Immature natural killer cell (primary cell): Measurements from ENCODE around the gene TLE6. TPM values are rescaled to one million over a fixed set of nuclear protein-coding genes. Genes with fewer than 3 reads are reported as not detected.
A peak's percentile ranks its signal among the peaks of the same experiment; 100 is the strongest.
"Not testable (repeated sequence)": the region's sequence is repeated elsewhere in the genome, so short reads cannot be mapped to it uniquely, and the experiment has no call there.

Experiments used
- DNase-seq, 3 donors: peaks; one replicate each; pipeline ENCODE4 v3.0.0; 2022; ENCODE audit warnings: mixed read lengths in 1 of 3
- H3K27ac Mint-ChIP-seq, 6 donors: one replicate each; pipeline ENCODE4 v1.8.0; 2020; ENCODE audit warnings: mixed read lengths in 6 of 6, mild to moderate bottlenecking in 5 of 6, inconsistent platforms in 4 of 6, moderate library complexity in 3 of 6
- H3K27me3 Mint-ChIP-seq, 3 donors: one replicate each; pipeline ENCODE4 v1.8.0; 2020 to 2021; ENCODE audit warnings: low read depth in 3 of 3, mild to moderate bottlenecking in 3 of 3, mixed read lengths in 3 of 3, moderate library complexity in 3 of 3, inconsistent platforms in 1 of 3
- H3K36me3 Mint-ChIP-seq, 3 donors: one replicate each; pipeline ENCODE4 v1.8.0; 2020; ENCODE audit warnings: mixed read lengths in 3 of 3, inconsistent platforms in 2 of 3, mild to moderate bottlenecking in 2 of 3
- H3K4me1 Mint-ChIP-seq, 2 donors: one replicate each; pipeline ENCODE4 v1.8.0; 2020; ENCODE audit warnings: inconsistent platforms in 2 of 2, mild to moderate bottlenecking in 2 of 2, mixed read lengths in 2 of 2, moderate library complexity in 1 of 2
- H3K4me3 Mint-ChIP-seq, 5 donors: one replicate each; pipeline ENCODE4 v1.8.0; 2020; ENCODE audit warnings: mild to moderate bottlenecking in 5 of 5, mixed read lengths in 5 of 5, inconsistent platforms in 3 of 5, moderate library complexity in 3 of 5
- H3K9me3 Mint-ChIP-seq, 6 donors: one replicate each; pipeline ENCODE4 v1.8.0; 2020; ENCODE audit warnings: mild to moderate bottlenecking in 6 of 6, mixed read lengths in 6 of 6, inconsistent platforms in 4 of 6, moderate library complexity in 3 of 6
- polyA plus RNA-seq, 3 donors: library from polyadenylated mRNA; unstranded; fragments of 300-500 nt; fragmentation: Illumina TruSeq; gene quantifications; one replicate each; pipeline ENCODE4 v1.2.3, GENCODE V29; 2021

TLE6 gene
- polyA plus RNA-seq, 3 donors from 2014 or later: 0.34 to 2.3 (median 1.8) TPM

DNA sequence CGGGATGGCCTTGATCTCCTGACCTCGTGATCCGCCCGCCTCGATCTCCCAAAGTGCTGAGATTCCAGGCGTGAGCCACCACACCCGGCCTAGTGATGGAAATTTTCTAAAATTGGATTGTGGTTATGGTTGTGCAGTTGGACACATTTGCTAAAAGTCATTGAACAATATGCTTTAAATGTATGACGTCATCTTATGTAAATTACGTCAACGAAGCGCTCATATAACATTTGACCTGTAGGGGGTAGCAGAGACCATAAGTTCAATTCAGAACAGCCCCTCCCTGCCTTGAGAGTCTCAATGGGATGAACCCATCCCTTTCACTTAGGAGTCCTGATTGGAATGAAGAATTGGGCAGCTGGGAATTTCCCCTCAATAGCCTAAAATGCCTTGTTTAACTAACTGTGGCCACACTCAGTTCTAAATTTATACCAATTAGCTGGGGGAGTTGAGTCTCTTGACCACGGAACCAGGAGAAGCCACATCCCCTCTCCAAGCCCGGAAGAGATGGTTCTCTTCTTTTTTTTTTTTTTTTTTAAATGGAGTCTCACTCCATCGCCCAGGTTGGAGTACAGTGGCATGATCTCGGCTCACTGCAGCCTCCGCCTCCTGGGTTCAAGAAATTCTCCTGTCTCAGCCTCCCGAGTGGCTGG, 15.2 kb upstream of the TLE6 start:
- H3K36me3 Mint-ChIP-seq: peaks cover 0 to 4% (median 0%) of the 10 kb centered on the region in 3 donors
- peak overlapping the region in 4 of 6 donors; percentile 65 to 93 (median 78) for H3K27ac Mint-ChIP-seq
- DNase-seq: peak; percentile 71 to 81 (median 75)
- peaks cover 2 to 7% (median 2%) of the 10 kb centered on the region in 3 donors for H3K27me3 Mint-ChIP-seq
- no peaks in the 10 kb centered on the region for H3K9me3 Mint-ChIP-seq
- H3K4me3 Mint-ChIP-seq: no peak overlapping the region
- peaks cover 2 to 7% of the 10 kb centered on the region in 2 donors for H3K4me1 Mint-ChIP-seq

DNA sequence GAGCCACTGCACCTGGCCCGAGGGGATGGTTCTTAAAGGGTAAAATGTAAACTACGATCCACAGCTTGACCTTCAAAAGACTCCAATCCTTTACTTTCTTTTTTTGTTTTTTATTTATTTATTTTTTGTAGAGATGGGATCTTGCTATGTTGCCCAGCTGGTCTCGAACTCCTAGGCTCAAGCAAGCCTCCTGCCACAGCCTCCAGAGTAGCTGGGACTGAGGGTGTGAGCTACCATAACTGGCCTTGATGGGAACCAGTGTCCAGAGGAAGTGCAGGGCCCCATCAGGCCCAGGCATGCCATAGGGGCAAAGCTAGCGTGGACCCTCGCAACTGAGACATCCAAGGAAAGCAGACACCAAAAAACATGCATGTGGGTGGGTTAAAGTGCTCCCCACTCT, 14.2 kb upstream of the TLE6 start:
- H3K4me3 Mint-ChIP-seq: no peak overlapping the region
- H3K27ac Mint-ChIP-seq: no peak overlapping the region
- peaks cover 0 to 4% (median 0%) of the 10 kb centered on the region in 3 donors for H3K36me3 Mint-ChIP-seq
- no peaks in the 10 kb centered on the region for H3K9me3 Mint-ChIP-seq
- H3K4me1 Mint-ChIP-seq: peaks cover 2 to 7% of the 10 kb centered on the region in 2 donors
- no peak for DNase-seq
- H3K27me3 Mint-ChIP-seq: peaks cover 2 to 7% (median 2%) of the 10 kb centered on the region in 3 donors

DNA sequence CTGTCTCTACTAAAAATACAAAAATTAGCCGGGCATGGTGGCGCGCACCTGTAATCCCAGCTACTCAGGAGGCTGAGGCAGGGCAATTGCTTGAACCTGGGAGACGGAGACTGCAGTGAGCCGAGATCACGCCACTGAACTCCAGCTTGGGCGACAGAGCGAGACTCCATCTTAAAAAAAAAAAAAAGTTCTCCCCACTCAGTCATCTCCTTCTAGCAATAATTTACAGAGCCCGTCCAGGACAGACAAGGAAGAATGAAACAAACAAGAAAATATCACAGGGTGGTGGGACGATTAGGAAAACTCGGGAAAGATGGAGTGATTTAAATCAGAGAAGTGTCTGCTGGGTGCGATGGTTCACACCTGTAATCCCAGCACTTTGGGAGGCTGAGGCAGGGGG, 13.7 kb upstream of the TLE6 start:
- not testable (repeated sequence) for DNase-seq, H3K27me3 Mint-ChIP-seq, H3K4me1 Mint-ChIP-seq, H3K4me3 Mint-ChIP-seq, H3K36me3 Mint-ChIP-seq, H3K9me3 Mint-ChIP-seq
- peak overlapping the region in 1 of 6 donors; percentile 10 for H3K27ac Mint-ChIP-seq

DNA sequence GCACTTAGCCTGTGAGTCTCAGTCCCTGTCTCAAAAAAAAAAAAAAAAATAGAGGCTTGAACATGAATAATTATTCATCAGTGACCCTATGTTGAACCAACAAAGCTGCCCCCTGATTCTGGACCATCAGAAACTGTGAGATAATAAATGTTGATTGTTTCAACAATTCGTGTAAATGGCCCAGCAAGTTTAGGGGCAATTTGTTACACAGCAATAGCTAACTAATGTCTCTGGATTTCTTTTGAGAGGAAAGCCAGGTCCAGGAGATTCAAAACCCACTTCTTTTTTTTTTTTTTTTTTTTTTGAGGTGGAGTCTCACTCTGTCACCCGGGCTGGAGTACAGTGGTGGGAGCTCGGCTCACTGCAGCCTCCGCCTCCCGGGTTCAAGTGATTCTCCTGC, 12.5 kb upstream of the TLE6 start:
- peaks cover 2 to 7% of the 10 kb centered on the region in 2 donors for H3K4me1 Mint-ChIP-seq
- no peak for DNase-seq
- no peak overlapping the region for H3K4me3 Mint-ChIP-seq
- no peak overlapping the region for H3K27ac Mint-ChIP-seq
- peaks cover 0 to 4% (median 0%) of the 10 kb centered on the region in 3 donors for H3K36me3 Mint-ChIP-seq
- no peaks in the 10 kb centered on the region for H3K9me3 Mint-ChIP-seq
- peaks cover 2 to 7% (median 2%) of the 10 kb centered on the region in 3 donors for H3K27me3 Mint-ChIP-seq

DNA sequence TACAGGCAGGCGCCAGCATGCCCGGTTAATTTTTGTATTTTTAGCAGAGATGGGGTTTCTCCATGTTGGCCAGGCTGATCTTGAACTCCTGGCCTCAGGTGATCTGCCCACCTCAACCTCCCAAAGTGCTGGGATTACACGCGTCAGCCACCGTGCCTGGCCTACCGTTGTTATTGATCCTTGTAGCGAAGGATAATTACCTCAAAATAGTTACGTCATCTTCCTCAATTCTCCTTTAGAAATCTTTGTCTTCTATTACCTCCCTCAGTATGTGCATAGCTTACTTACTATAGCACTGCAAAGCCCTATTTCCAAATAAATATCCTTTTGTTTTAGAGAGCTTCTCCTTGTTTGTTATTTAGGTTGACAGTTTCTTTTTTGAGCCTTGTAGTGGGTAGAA, 9.4 kb upstream of the TLE6 start:
- DNase-seq: no peak
- peaks cover 0 to 2% (median 2%) of the 10 kb centered on the region in 3 donors for H3K27me3 Mint-ChIP-seq
- H3K36me3 Mint-ChIP-seq: no peaks in the 10 kb centered on the region
- no peaks in the 10 kb centered on the region for H3K4me1 Mint-ChIP-seq
- H3K9me3 Mint-ChIP-seq: no peaks in the 10 kb centered on the region
- H3K4me3 Mint-ChIP-seq: no peak overlapping the region
- no peak overlapping the region for H3K27ac Mint-ChIP-seq

DNA sequence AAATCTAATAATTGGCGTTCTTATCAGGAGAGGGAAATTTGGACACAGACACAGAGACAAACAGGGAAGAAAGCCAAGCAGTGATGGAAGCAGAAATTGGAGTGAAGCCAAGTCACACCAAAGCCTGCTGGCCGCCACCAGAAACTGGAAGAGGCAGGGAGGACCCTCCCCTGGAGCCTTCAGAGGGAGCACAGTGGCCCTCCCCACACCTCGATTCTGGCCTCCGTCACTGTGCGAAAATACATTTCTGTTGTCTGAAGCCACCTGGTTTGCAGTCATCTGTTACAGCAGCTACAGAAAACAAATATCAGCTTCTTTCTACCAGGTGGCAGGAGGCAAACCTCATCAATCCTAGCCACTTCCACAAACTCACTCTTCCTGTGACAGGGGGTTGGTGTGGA, 8.3 kb upstream of the TLE6 start:
- Mint-ChIP-seq H3K27me3 (peaks cover 2% of the 10 kb centered on the region in 3 donors), H3K4me1 (no peaks in the 10 kb centered on the region), H3K4me3 (no peak overlapping the region), H3K36me3 (no peaks in the 10 kb centered on the region), H3K9me3 (no peaks in the 10 kb centered on the region), H3K27ac (no peak overlapping the region)
- no peak for DNase-seq

DNA sequence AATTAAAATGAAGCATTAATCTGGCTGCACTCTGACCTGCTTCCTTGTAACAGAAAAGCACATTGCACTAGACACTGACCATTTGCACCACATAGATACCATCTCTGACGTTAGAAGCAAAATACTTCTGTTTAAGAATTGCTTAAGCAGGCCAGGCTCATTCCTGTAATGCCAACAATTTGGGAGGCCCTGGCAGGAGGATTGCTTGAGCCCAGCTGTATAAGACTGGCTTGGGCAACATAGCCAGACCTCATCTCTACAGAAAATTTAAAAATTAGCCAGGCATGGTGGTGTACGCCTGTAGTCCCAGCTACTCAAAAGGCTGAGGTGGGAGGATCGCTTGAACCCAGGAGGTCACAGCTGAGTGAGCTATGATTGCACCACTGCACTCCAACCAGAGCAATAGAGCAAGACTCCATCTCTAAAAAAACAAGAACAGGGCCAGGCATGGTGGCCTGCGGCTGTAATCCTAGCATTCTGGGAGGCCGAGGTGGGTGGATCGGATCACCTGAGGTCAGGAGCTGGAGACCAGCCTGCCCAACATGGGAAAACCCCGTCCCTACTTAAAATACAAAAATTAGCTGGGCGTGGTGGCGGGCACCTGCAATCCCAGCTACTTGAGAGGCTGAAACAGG, 7.0 kb upstream of the TLE6 start:
- Mint-ChIP-seq H3K36me3 (no peaks in the 10 kb centered on the region), H3K4me1 (peaks cover 0 to 4% of the 10 kb centered on the region in 2 donors), H3K27ac (no peak overlapping the region), H3K27me3 (peaks cover 2 to 7% (median 4%) of the 10 kb centered on the region in 3 donors), H3K4me3 (no peak overlapping the region), H3K9me3 (no peaks in the 10 kb centered on the region)
- no peak for DNase-seq

DNA sequence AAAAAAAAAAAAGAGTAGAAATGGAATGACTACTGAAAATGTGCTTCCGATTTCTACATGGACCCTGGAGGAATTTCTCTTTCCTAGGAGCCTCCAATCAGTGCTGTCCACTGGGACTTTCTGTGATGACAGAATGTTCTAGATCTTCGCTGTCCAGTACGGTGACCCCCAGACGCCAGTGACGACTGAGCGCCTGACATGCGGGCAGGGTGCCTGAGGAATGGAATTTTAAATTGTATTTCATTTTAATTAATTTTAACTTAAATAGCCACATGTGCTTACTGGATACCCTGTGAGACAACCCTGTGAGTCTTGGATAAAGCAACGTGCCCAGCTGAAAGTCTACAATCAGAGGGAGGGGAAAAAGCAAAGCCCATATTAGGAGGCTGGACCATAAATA, 4.1 kb upstream of the TLE6 start:
- Mint-ChIP-seq H3K36me3 (no peaks in the 10 kb centered on the region), H3K27ac (no peak overlapping the region), H3K9me3 (no peaks in the 10 kb centered on the region), H3K27me3 (peaks cover 11 to 17% (median 13%) of the 10 kb centered on the region in 3 donors), H3K4me3 (no peak overlapping the region), H3K4me1 (peaks cover 12 to 19% of the 10 kb centered on the region in 2 donors)
- DNase-seq: no peak

DNA sequence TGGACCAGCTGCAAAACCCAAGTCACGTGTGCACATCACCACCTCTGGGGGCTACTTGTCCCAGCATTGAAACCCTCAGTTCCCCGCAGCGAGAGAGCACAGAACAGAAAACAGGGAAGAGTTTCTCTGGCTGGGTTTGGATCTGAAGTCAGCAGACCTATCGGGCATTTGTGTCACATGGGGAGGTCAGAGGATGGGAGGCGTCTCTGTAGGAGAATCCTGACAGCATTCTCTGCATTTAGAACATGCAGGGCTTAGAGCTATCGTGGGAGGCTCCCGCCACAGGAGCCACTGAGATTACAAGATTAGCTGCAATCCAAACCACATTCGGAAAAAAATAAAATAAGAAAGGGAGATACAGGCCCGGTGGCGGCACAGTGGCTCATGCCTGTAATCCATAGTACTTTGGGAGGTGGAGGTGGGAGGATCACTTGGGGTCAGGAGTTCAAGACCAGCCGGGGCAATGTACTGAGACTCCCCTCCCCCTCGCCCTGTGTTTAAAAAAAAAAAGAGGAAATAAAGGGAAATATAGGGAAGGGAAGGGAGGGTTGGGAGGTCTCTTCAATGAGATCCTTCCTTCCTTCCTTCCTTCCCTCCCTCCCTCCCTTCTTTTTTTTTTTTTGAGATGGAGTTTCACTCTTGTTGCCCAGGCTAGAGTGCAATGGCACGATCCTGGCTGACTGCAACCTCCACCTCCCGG, 2.9 kb upstream of the TLE6 start:
- peak overlapping the region in 1 of 6 donors; percentile 8 for H3K27ac Mint-ChIP-seq

DNA sequence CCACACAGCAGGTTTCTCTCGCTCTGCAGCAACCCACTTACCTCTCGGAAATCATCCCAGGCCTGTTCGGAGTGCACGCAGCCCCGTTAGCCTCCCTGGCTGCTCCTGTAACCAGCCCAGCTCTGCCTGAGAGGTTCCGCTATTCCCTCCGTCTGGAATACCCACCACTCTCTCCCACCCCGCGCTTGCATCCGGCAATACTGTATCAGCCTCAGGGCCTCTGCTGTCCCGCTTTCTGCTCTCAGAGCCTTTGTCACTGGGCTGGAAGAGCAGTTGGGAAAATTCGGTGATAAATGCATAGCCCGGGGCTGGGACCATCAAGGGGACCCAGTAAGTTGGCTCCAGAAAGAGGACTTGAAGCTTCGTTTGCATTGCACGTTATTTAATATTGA, 759 bp upstream of the TLE6 start:
- DNase-seq: no peak
- no peaks in the 10 kb centered on the region for H3K36me3 Mint-ChIP-seq

More for the DNA sequence above, 2.9 kb upstream of the TLE6 start:
- H3K4me3 Mint-ChIP-seq: peak overlapping the region in 4 of 5 donors; percentile 27 to 51 (median 40)
- no peaks in the 10 kb centered on the region for H3K9me3 Mint-ChIP-seq
- no peak for DNase-seq
- H3K36me3 Mint-ChIP-seq: no peaks in the 10 kb centered on the region
- H3K27me3 Mint-ChIP-seq: peaks cover 11 to 17% (median 13%) of the 10 kb centered on the region in 3 donors
- peaks cover 12 to 19% of the 10 kb centered on the region in 2 donors for H3K4me1 Mint-ChIP-seq

DNA sequence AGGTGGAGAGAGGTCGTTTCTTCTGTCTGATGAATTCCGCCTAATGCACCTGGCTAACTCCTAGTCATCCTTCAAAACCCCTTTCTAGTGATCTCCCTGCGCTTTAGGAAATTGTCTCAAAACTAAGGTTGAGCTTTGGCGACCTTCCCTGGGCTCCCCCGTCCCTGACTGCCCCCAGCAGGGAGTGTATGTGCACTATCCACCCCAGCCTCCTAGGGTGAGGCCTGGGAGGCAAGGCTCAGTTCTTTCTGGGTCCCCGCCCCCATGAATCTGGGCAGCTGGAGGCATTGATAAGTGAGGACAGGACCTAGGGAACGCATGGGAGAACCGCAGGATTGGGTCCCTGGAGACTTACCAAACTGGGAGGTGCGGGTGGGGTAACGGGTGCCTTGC, 378 bp downstream of the TLE6 start:
- Mint-ChIP-seq H3K4me3 (peak overlapping the region; percentile 58 to 97 (median 94)), H3K27me3 (peaks cover 11 to 20% (median 11%) of the 10 kb centered on the region in 3 donors), H3K36me3 (no peaks in the 10 kb centered on the region), H3K4me1 (peaks cover 12 to 19% of the 10 kb centered on the region in 2 donors), H3K27ac (peak overlapping the region in 3 of 6 donors; percentile 36 to 40 (median 37)), H3K9me3 (no peaks in the 10 kb centered on the region)
- DNase-seq: no peak

More for the DNA sequence above, 759 bp upstream of the TLE6 start:
- no peaks in the 10 kb centered on the region for H3K9me3 Mint-ChIP-seq
- H3K4me1 Mint-ChIP-seq: peaks cover 12 to 19% of the 10 kb centered on the region in 2 donors
- H3K27ac Mint-ChIP-seq: peak overlapping the region in 5 of 6 donors; percentile 66 to 92 (median 84)
- H3K27me3 Mint-ChIP-seq: peaks cover 11 to 18% (median 13%) of the 10 kb centered on the region in 3 donors
- H3K4me3 Mint-ChIP-seq: peak overlapping the region; percentile 88 to 97 (median 97)

DNA sequence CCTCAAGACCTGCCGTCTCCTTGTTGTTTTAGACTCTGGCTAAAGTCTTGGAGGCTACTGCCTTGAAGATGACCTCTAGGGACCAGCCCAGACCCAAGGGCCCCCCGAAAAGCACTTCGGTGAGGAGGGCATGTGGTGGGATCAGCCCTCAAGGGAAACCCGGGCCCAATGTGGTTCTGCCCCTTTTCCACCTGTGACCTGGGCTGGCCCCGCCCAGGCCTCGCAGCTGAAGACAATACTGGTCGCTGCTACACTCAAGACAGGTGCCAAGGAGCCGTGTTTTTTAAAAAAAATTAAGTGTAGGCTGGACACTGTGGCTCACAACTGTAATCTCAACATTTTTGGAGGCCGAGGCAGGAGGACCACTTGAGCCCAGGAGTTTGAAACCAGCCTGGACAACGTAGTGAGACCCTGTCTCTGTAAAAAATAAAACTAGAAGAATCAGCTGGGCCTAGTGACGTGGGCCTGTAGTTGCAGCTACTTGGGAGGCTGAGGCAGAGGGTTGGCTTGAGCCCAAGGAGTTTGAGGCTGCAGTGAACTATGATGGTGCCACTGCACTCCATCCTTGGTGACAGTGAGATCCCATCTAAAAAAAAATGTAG, 903 bp downstream of the TLE6 start:
- H3K4me1 Mint-ChIP-seq: peaks cover 12 to 19% of the 10 kb centered on the region in 2 donors
- H3K36me3 Mint-ChIP-seq: no peaks in the 10 kb centered on the region
- no peaks in the 10 kb centered on the region for H3K9me3 Mint-ChIP-seq
- H3K27me3 Mint-ChIP-seq: peaks cover 11 to 20% (median 12%) of the 10 kb centered on the region in 3 donors
- H3K4me3 Mint-ChIP-seq: peak overlapping the region in 4 of 5 donors; percentile 27 to 97 (median 76)
- peak overlapping the region in 1 of 6 donors; percentile 35 for H3K27ac Mint-ChIP-seq
- DNase-seq: no peak

DNA sequence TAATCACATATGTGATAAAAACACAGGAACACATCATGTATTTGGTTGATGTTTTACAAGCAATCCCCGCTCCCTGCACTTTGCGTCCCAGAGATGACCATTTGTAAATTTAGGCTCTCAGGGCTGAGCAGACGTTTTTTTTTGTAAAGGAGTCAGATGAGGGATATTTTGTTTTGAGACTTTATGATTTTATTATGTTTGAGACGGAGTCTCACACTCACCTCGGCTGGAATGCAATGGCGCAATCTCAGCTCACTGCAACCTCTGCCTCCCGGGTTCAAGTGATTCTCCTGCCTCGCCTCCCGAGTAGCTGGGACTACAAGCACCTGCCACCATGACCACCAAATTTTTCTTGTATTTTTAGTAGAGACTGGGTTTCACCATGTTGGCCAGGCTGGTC, 1.4 kb downstream of the TLE6 start:
- H3K36me3 Mint-ChIP-seq: no peaks in the 10 kb centered on the region
- H3K4me1 Mint-ChIP-seq: peaks cover 12 to 19% of the 10 kb centered on the region in 2 donors
- H3K27me3 Mint-ChIP-seq: peaks cover 11 to 20% (median 14%) of the 10 kb centered on the region in 3 donors
- DNase-seq: no peak
- H3K9me3 Mint-ChIP-seq: no peaks in the 10 kb centered on the region
- H3K4me3 Mint-ChIP-seq: peak overlapping the region in 1 of 5 donors; percentile 29
- H3K27ac Mint-ChIP-seq: peak overlapping the region in 1 of 6 donors; percentile 35
